HepG2 (cell line): ENCODE data around the gene KRT34. TPM values are rescaled to one million over a fixed set of nuclear protein-coding genes. Genes with fewer than 3 reads are reported as not detected.

Experiments used
- ATAC-seq: fragments of 200-7000 bp; cut with Tn5 transposase; 3 replicates; pipeline ENCODE4 v1.9.1; 2020; ENCODE audit warnings: mild to moderate bottlenecking, moderate library complexity
- BruUV-seq: library from RNA; stranded (reverse); fragments of 400-500 nt; replicated peaks from 2 replicates; lab custom pipeline; 2021; lab: Mats Ljungman, UMichigan
- CTCF ChIA-PET: fragments of 300-600 bp; formaldehyde crosslinking; extraction: SDS; loops from one replicate; lab custom pipeline; 2021; ENCODE audit warnings: low total read pairs, inconsistent platforms, low intra/inter-chr PET ratio; lab: Yijun Ruan, JAX
- POLR2A ChIA-PET: fragments of 350-600 bp; sonication (Branson Sonifier 250); formaldehyde crosslinking; loops from one replicate; lab custom pipeline; 2020; ENCODE audit warnings: antibody characterized with exemption, inconsistent platforms; lab: Yijun Ruan, JAX
- DNase-seq: peaks from one replicate; pipeline ENCODE4 v3.0.0-alpha.2; 2015; ENCODE audit warnings: low spot score
- FAIRE-seq: peaks from 3 replicates; lab custom pipeline; 2011; peaks lifted over from hg19 to GRCh38; lab: Jason Lieb, UNC
- H2AFZ ChIP-seq: one replicate; pipeline ENCODE4 v1.6.1; 2011; ENCODE audit warnings: low read length, inconsistent platforms
- H3K27ac ChIP-seq: fragments of 300-600 bp; 3 replicates; pipeline ENCODE4 v1.8.0; 2011; ENCODE audit warnings: mixed run types, mild to moderate bottlenecking, mixed read lengths, low read length, inconsistent platforms; ENCODE audit not compliant: insufficient read depth; ENCODE audit errors: extremely low read length
- H3K27me3 ChIP-seq, 2 experiments: fragments of 200-600 bp in 1 of 2; 2 replicates in 1 of 2; 3 replicates in 1 of 2; pipeline versions ENCODE4 v1.6.0 to v1.8.0; 2011; ENCODE audit warnings: low read length in 2 of 2, mild to moderate bottlenecking in 2 of 2, moderate library complexity in 2 of 2, inconsistent platforms in 1 of 2; ENCODE audit not compliant: insufficient read depth in 2 of 2, control insufficient read depth in 1 of 2
- H3K36me3 ChIP-seq, 2 experiments: fragments of 200-600 bp in 1 of 2; replicated peaks in 1 of 2; 2 replicates in 1 of 2; 3 replicates in 1 of 2; pipeline versions ENCODE4 v1.5.1 to v1.8.0; 2011; ENCODE audit warnings: low read length in 2 of 2, inconsistent platforms in 1 of 2; ENCODE audit not compliant: insufficient read depth in 2 of 2, control insufficient read depth in 1 of 2
- H3K4me1 ChIP-seq: 2 replicates; pipeline ENCODE4 v1.5.1; 2012; ENCODE audit warnings: low read length, inconsistent platforms; ENCODE audit not compliant: insufficient read depth
- H3K4me2 ChIP-seq: 2 replicates; pipeline ENCODE4 v1.6.0; 2011; ENCODE audit warnings: low read depth, low read length, inconsistent platforms
- H3K4me3 ChIP-seq, 3 experiments: fragments of 200-600 bp in 1 of 3; sonication (generic), shearing (Covaris generic) in 1 of 3; replicated peaks in 1 of 3; 2 replicates each; pipeline ENCODE4 v1.5.1; 2011 to 2016; ENCODE audit warnings: low read length in 3 of 3, inconsistent platforms in 2 of 3, low read depth in 2 of 3, mild to moderate bottlenecking in 2 of 3, control low read depth in 1 of 3, mixed read lengths in 1 of 3; ENCODE audit not compliant: insufficient read depth in 1 of 3
- H3K79me2 ChIP-seq: one replicate; pipeline ENCODE4 v1.6.1; 2011; ENCODE audit warnings: low read length, inconsistent platforms; ENCODE audit not compliant: insufficient read depth
- H3K9ac ChIP-seq: 2 replicates; pipeline ENCODE4 v1.6.0; 2011; ENCODE audit warnings: mild to moderate bottlenecking, low read depth, low read length, inconsistent platforms; ENCODE audit not compliant: insufficient read depth
- H3K9me3 ChIP-seq: 2 replicates; pipeline ENCODE4 v1.5.1; 2012; ENCODE audit warnings: mild to moderate bottlenecking, low read length
- H4K20me1 ChIP-seq: 2 replicates; pipeline ENCODE4 v1.6.0; 2011; ENCODE audit warnings: inconsistent platforms, mild to moderate bottlenecking, low read length, moderate library complexity; ENCODE audit not compliant: insufficient read depth
- DNMT1 ChIP-seq: sonication (generic); formaldehyde crosslinking; IDR thresholded peaks from 2 replicates; pipeline ENCODE4 v1.5.1; 2020; ENCODE audit warnings: mild to moderate bottlenecking, missing genetic modification reagents
- JUND ChIP-seq: sonication (generic); formaldehyde crosslinking; IDR thresholded peaks from 2 replicates; pipeline ENCODE4 v1.8.0; 2022; ENCODE audit warnings: mild to moderate bottlenecking, missing genetic modification reagents
- KAT7 ChIP-seq: IDR thresholded peaks from 2 replicates; pipeline ENCODE4 v1.6.1; 2018; ENCODE audit warnings: borderline replicate concordance, missing compliant biosample characterization
- NFKBIZ ChIP-seq: IDR thresholded peaks from 2 replicates; pipeline ENCODE4 v1.6.1; 2018; ENCODE audit warnings: missing genetic modification reagents, missing compliant biosample characterization
- NR2F2 ChIP-seq: IDR thresholded peaks from 2 replicates; pipeline ENCODE4 v1.6.1; 2012; ENCODE audit warnings: low read depth, inconsistent platforms, borderline replicate concordance
- PHB2 ChIP-seq: fragments of 450-650 bp; IDR thresholded peaks from 2 replicates; pipeline ENCODE4 v1.6.1; 2018; ENCODE audit not compliant: partially characterized antibody
- SMARCC2 ChIP-seq: fragments of 450-650 bp; IDR thresholded peaks from 2 replicates; pipeline ENCODE4 v1.6.1; 2017; ENCODE audit warnings: antibody characterized with exemption, mild to moderate bottlenecking
- SMC3 ChIP-seq: IDR thresholded peaks from 2 replicates; pipeline ENCODE4 v1.6.1; 2011; ENCODE audit warnings: low read length, improper control_type of control experiment
- STAG1 ChIP-seq: sonication (generic); formaldehyde crosslinking; IDR thresholded peaks from 2 replicates; pipeline ENCODE4 v1.4.0; 2020; ENCODE audit warnings: missing genetic modification reagents
- TAF1 ChIP-seq: sonication (generic); formaldehyde crosslinking; IDR thresholded peaks from 2 replicates; pipeline ENCODE4 v1.4.0; 2020; ENCODE audit warnings: missing genetic modification reagents
- YEATS4 ChIP-seq: sonication (generic); formaldehyde crosslinking; IDR thresholded peaks from 2 replicates; pipeline ENCODE4 v1.4.0; 2020; ENCODE audit warnings: missing genetic modification reagents, borderline replicate concordance
- ZBTB38 ChIP-seq: sonication (generic); formaldehyde crosslinking; IDR thresholded peaks from 2 replicates; pipeline ENCODE4 v1.5.1; 2020; ENCODE audit warnings: mild to moderate bottlenecking, missing genetic modification reagents
- ZEB1 ChIP-seq: IDR thresholded peaks from 2 replicates; pipeline ENCODE4 v1.6.1; 2012; ENCODE audit warnings: mild to moderate bottlenecking, low read depth, inconsistent platforms; ENCODE audit not compliant: insufficient replicate concordance
- ZNF274 ChIP-seq: sonication (generic); formaldehyde crosslinking; IDR thresholded peaks from 2 replicates; pipeline ENCODE4 v1.5.1; 2020; ENCODE audit warnings: mild to moderate bottlenecking, missing genetic modification reagents
- ZNF607 ChIP-seq: sonication (generic); formaldehyde crosslinking; IDR thresholded peaks from 2 replicates; pipeline ENCODE4 v1.5.1; 2020; ENCODE audit warnings: missing genetic modification reagents, mild to moderate bottlenecking, borderline replicate concordance
- ZNF839 ChIP-seq: sonication (generic); formaldehyde crosslinking; IDR thresholded peaks from 2 replicates; pipeline ENCODE4 v1.4.0; 2020; ENCODE audit warnings: missing genetic modification reagents, mild to moderate bottlenecking, borderline replicate concordance
- WGBS: methylation state at CpG from one replicate; pipeline ENCODE4 v1.1.6; 2017; ENCODE audit warnings: low lambda C conversion rate; 5-methylcytosine and 5-hydroxymethylcytosine counted together
- in situ Hi-C: cut with HindIII; loops from 2 replicates; pipeline ENCODE4 v1.10.0; 2017; ENCODE audit warnings: low pct_unique_long_range_greater_than_20kb; ENCODE audit not compliant: extremely low pct_ligation_motif_present
- intact Hi-C: fragments of 100-400 bp; cut with micrococcal nuclease; formaldehyde crosslinking; loops from one replicate; pipeline ENCODE4 v1.10.0; 2022; ENCODE audit not compliant: unreplicated experiment
- polyA plus RNA-seq, 8 experiments: library from polyadenylated mRNA; depleted of rRNA in 3 of 8; stranded (reverse) in 7 of 8; unstranded in 1 of 8; fragments of >200 nt; fragmentation: Illumina TruSeq in 4 of 8; extraction: Trizol in 4 of 8; gene quantifications; 2 replicates each; pipeline versions ENCODE4 v1.2.1 to v1.2.3, GENCODE V29; 2011 to 2016; ENCODE audit warnings: low read depth in 4 of 8, missing spikeins in 1 of 8, mixed read lengths in 1 of 8; ENCODE audit not compliant: insufficient read depth in 1 of 8
- total RNA-seq, 5 experiments: library from RNA; depleted of rRNA; stranded (reverse); fragments of >200 nt; fragmentation: Illumina TruSeq; extraction: Trizol; gene quantifications; 2 replicates each; pipeline ENCODE4 v1.2.3, GENCODE V29; 2016; ENCODE audit warnings: low read depth in 1 of 5
- TF ChIP-seq, protein P1 (sequence below): sonication (generic); formaldehyde crosslinking; IDR thresholded peaks from 2 replicates; pipeline ENCODE4 v1.8.0; 2023; ENCODE audit warnings: mild to moderate bottlenecking, missing genetic modification reagents

Gene KRT34
- total and polyA plus RNA-seq, 2 of the 13 experiments (the other 11 are each of a cell fraction or from before 2014, with no cell fraction given): not detected

GRCh38 chr17:41418116-41418860 is 36.2 kb upstream of the KRT34 start:
- ChIA-PET CTCF (no interaction called here), POLR2A (interaction anchor here (1.0 to 1.1 kb wide), 2 partner anchors 13 to 15 kb away, joined by 3 to 5 read pairs; no protein-coding TSS in a partner anchor)
- H3K9me3 ChIP-seq: no peaks in the 10 kb centered on the region
- no peaks in the 10 kb centered on the region for H4K20me1 ChIP-seq
- H3K79me2 ChIP-seq: no peaks in the 10 kb centered on the region
- no peak for TF ChIP-seq YEATS4
- TF ChIP-seq PHB2: no peak
- TF ChIP-seq NFKBIZ (CRISPR knock-in tag): no peak
- no peak for TF ChIP-seq ZBTB38 (CRISPR knock-in tag)
- ATAC-seq: no peak
- WGBS: 81% methylated on average over 7 of the region's 7 CpGs
- no peak overlapping the region for H3K9ac ChIP-seq
- no peaks in the 10 kb centered on the region for H3K36me3 ChIP-seq
- H3K4me3 ChIP-seq: no peak overlapping the region
- H2AFZ ChIP-seq: no peak overlapping the region
- peaks cover 57% of the 10 kb centered on the region for H3K4me1 ChIP-seq
- intact Hi-C loops: loop anchor here (5.0 to 10.0 kb wide), 2 partner anchors 117 to 249 kb away; no protein-coding TSS in a partner anchor
- no peaks in the 10 kb centered on the region for H3K27me3 ChIP-seq
- in situ Hi-C loops: no loop called here
- no peak overlapping the region for H3K4me2 ChIP-seq
- BruUV-seq: no TSS peak
- DNase-seq: no peak
- FAIRE-seq: no peak
- H3K27ac ChIP-seq: no peak overlapping the region

DNA sequence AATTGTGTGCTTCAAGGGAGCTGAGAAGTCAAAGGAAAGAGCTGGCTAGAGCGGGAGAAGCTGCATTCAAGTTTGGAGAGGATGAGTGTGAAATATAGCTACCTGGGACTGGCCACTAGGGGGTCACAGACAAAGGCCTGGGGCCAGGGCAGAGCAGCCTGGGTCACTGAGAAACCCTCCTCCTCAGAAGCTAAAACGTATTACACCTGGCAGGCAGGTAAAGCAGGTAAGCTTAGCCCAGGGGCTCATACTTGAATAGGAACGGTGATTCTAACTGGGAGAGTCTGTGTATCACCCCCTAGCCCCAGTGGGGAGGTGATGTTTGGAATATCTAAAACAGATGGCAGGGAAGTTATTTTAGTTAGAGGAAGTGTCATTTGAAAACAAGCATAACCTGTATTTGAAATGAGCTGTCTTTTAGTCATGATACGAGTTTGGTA is 35.5 kb upstream of the KRT34 start:
- H3K9ac ChIP-seq: peak overlapping the region; percentile 32; the same call in 1 of the 2 replicates
- no TSS peak for BruUV-seq
- H2AFZ ChIP-seq: no peak overlapping the region
- ChIA-PET POLR2A (interaction anchor here (1.0 to 1.1 kb wide), 2 partner anchors 13 to 14 kb away, joined by 3 to 5 read pairs; no protein-coding TSS in a partner anchor), CTCF (no interaction called here)
- no peaks in the 10 kb centered on the region for H3K27me3 ChIP-seq
- in situ Hi-C loops: no loop called here
- H3K4me3 ChIP-seq: no peak overlapping the region
- H3K4me1 ChIP-seq: peaks cover 62% of the 10 kb centered on the region
- H3K79me2 ChIP-seq: no peaks in the 10 kb centered on the region
- H3K9me3 ChIP-seq: no peaks in the 10 kb centered on the region
- intact Hi-C loops: loop anchor here (5.0 to 10.0 kb wide), 2 partner anchors 117 to 250 kb away; no protein-coding TSS in a partner anchor
- DNase-seq: peak; percentile 30
- peak; percentile 69 for ATAC-seq
- no peak overlapping the region for H3K27ac ChIP-seq
- no peak overlapping the region for H3K4me2 ChIP-seq
- no peaks in the 10 kb centered on the region for H3K36me3 ChIP-seq
- WGBS: 35% methylated on average over 4 of the region's 4 CpGs
- no peak for FAIRE-seq
- H4K20me1 ChIP-seq: no peaks in the 10 kb centered on the region
- TF ChIP-seq DNMT1 (CRISPR knock-in tag) (peak; percentile 25; the same call in 1 of the 2 replicates), ZNF607 (CRISPR knock-in tag) (no peak), ZEB1 (peak; percentile 90), JUND (CRISPR knock-in tag) (no peak), SMARCC2 (no peak), ZNF839 (CRISPR knock-in tag) (no peak), KAT7 (CRISPR knock-in tag) (no peak), TAF1 (CRISPR knock-in tag) (no peak), NR2F2 (no peak), ZNF274 (CRISPR knock-in tag) (no peak), SMC3 (peak; percentile 38; the same call in 1 of the 2 replicates), STAG1 (CRISPR knock-in tag) (peak; percentile 35; the same call in 1 of the 2 replicates)
- TF ChIP-seq, protein P1, sequence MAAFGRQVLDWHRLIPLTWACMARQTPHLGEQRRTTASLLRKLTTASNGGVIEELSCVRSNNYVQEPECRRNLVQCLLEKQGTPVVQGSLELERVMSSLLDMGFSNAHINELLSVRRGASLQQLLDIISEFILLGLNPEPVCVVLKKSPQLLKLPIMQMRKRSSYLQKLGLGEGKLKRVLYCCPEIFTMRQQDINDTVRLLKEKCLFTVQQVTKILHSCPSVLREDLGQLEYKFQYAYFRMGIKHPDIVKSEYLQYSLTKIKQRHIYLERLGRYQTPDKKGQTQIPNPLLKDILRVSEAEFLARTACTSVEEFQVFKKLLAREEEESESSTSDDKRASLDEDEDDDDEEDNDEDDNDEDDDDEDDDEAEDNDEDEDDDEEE (CRISPR knock-in tag): 0 out of 2 replicates have a peak, but pooled peaks have one; percentile 3
